Vagina (tissue), 2 donors: ENCODE data around the gene GIGYF1. TPM values are rescaled to one million over a fixed set of nuclear protein-coding genes. Genes with fewer than 3 reads are reported as not detected.
"Not testable (repeated sequence)": the region's sequence is repeated elsewhere in the genome, so short reads cannot be mapped to it uniquely, and the experiment has no call there.

Source experiments
- DNase-seq, 2 donors: peaks; one replicate each; pipeline ENCODE4 v3.0.0-alpha.2; 2017; ENCODE audit errors: extremely low spot score in 2 of 2
- H3K27ac ChIP-seq: fragments of 200-600 bp; sonication (generic); one replicate; pipeline ENCODE4 v1.5.1; 2019
- H3K27me3 ChIP-seq: fragments of 200-600 bp; sonication (generic); one replicate; pipeline ENCODE4 v1.5.1; 2019
- H3K36me3 ChIP-seq, 2 donors: fragments of 200-600 bp; sonication (generic); one replicate each; pipeline ENCODE4 v1.5.1; 2017 to 2019
- H3K4me1 ChIP-seq: fragments of 200-600 bp; sonication (generic); one replicate; pipeline ENCODE4 v1.5.1; 2019
- H3K4me3 ChIP-seq, 2 donors: fragments of 200-600 bp; sonication (generic); 1 replicate in 1 of 2; 2 replicates in 1 of 2; pipeline ENCODE4 v1.5.1; 2016 to 2019
- H3K9me3 ChIP-seq: fragments of 200-600 bp; sonication (generic); one replicate; pipeline ENCODE4 v1.5.1; 2019
- CTCF ChIP-seq, 3 experiments: fragments of 450-650 bp in 2 of 3; fragments of 200-600 bp in 1 of 3; sonication (generic) in 1 of 3; IDR thresholded peaks; one replicate each; pipeline ENCODE4 v1.5.1; 2017 to 2019; ENCODE audit warnings: antibody characterized with exemption in 3 of 3, mild to moderate bottlenecking in 2 of 3, moderate library complexity in 2 of 3
- POLR2A ChIP-seq, 2 donors: fragments of 450-650 bp; IDR thresholded peaks; one replicate each; pipeline ENCODE4 v1.6.1; 2017; ENCODE audit warnings: antibody characterized with exemption in 2 of 2, mild to moderate bottlenecking in 2 of 2, moderate library complexity in 2 of 2
- POLR2AphosphoS5 ChIP-seq, 2 donors: sonication (generic); formaldehyde crosslinking; IDR thresholded peaks; one replicate each; pipeline ENCODE4 v1.9.0; 2017; ENCODE audit warnings: antibody characterized with exemption in 2 of 2, mild to moderate bottlenecking in 2 of 2, low read depth in 1 of 2; ENCODE audit not compliant: insufficient read depth in 1 of 2
- intact Hi-C: fragments of 100-400 bp; cut with DNase I; formaldehyde crosslinking; loops from one replicate; pipeline ENCODE4 v1.15.1; 2023
- total RNA-seq: library from RNA; depleted of rRNA; stranded (reverse); fragments of >200 nt; gene quantifications from one replicate; pipeline ENCODE4 v1.2.3, GENCODE V29; 2016

The GIGYF1 gene
- total RNA-seq, 1 donor from 2014 or later: 20.6 TPM

- Histone ChIP-seq H3K4me1 (peaks cover 22% of the 10 kb centered on the region), H3K36me3 (peaks cover 0 to 4% of the 10 kb centered on the region in 2 donors), H3K27ac (peak overlapping the region; percentile 94), H3K9me3 (no peaks in the 10 kb centered on the region), H3K27me3 (no peaks in the 10 kb centered on the region), H3K4me3 (peak overlapping the region; percentile 67 to 90)
- TF ChIP-seq CTCF (IDR thresholded peaks at IDR 0.05): peak; percentile 64 to 97 (median 89)
- TF ChIP-seq POLR2A (IDR thresholded peaks at IDR 0.05): no peak
- intact Hi-C loops: loop anchor here (5.0 kb wide), 1 partner anchor 147 kb away; the partner anchor contains the start of gene SLC12A9
- DNase-seq: no peak
These were observed 11.3 kb upstream of the GIGYF1 start for GRCh38 chr7:100705320-100705752.

GRCh38 chr7:100701089-100701488 is 7.0 kb upstream of the GIGYF1 start:
- H3K36me3 ChIP-seq, DNase-seq, H3K4me3 ChIP-seq, H3K9me3 ChIP-seq, H3K27ac ChIP-seq, H3K4me1 ChIP-seq, H3K27me3 ChIP-seq, intact Hi-C loops: not testable (repeated sequence)

- no peaks in the 10 kb centered on the region for H3K36me3 ChIP-seq
- no peaks in the 10 kb centered on the region for H3K27me3 ChIP-seq
- intact Hi-C loops: no loop called here
- DNase-seq: no peak
- no peak overlapping the region for H3K4me3 ChIP-seq
- no peaks in the 10 kb centered on the region for H3K9me3 ChIP-seq
- H3K27ac ChIP-seq: no peak overlapping the region
- peaks cover 7% of the 10 kb centered on the region for H3K4me1 ChIP-seq
- TF ChIP-seq CTCF (IDR thresholded peaks at IDR 0.05): no peak
- no peak for TF ChIP-seq POLR2AphosphoS5 (IDR thresholded peaks at IDR 0.05; ENCODE audit: insufficient read depth in 1 of 2, low read depth in 1 of 2)
- TF ChIP-seq POLR2A (IDR thresholded peaks at IDR 0.05): no peak
These were observed 5.0 kb upstream of the GIGYF1 start for GRCh38 chr7:100699018-100699417.

GRCh38 chr7:100696123-100696521 is 2.1 kb upstream of the GIGYF1 start:
- intact Hi-C loops: no loop called here
- no peak for DNase-seq
- H3K27ac ChIP-seq: no peak overlapping the region
- no peak for TF ChIP-seq CTCF (IDR thresholded peaks at IDR 0.05)
- TF ChIP-seq POLR2AphosphoS5 (IDR thresholded peaks at IDR 0.05; ENCODE audit: insufficient read depth in 1 of 2, low read depth in 1 of 2): no peak
- no peak for TF ChIP-seq POLR2A (IDR thresholded peaks at IDR 0.05)
- H3K36me3 ChIP-seq: no peaks in the 10 kb centered on the region
- H3K4me1 ChIP-seq: peaks cover 32% of the 10 kb centered on the region
- H3K4me3 ChIP-seq: no peak overlapping the region
- H3K27me3 ChIP-seq: no peaks in the 10 kb centered on the region
- H3K9me3 ChIP-seq: no peaks in the 10 kb centered on the region

- H3K4me1 ChIP-seq: peaks cover 58% of the 10 kb centered on the region
- intact Hi-C loops: loop anchor here (5.0 kb wide), 3 partner anchors 91 to 226 kb away; partner anchors contain the start of gene PCOLCE
These were observed 545 bp downstream of the GIGYF1 start for GRCh38 chr7:100693312-100694097.

GRCh38 chr7:100692578-100692961 is 1.5 kb downstream of the GIGYF1 start:
- no peak for DNase-seq
- Histone ChIP-seq H3K36me3 (peaks cover 4 to 10% of the 10 kb centered on the region in 2 donors), H3K4me3 (peak overlapping the region; percentile 91 to 100), H3K27me3 (no peaks in the 10 kb centered on the region), H3K4me1 (peaks cover 67% of the 10 kb centered on the region), H3K9me3 (no peaks in the 10 kb centered on the region), H3K27ac (peak overlapping the region; percentile 95)
- TF ChIP-seq POLR2AphosphoS5 (IDR thresholded peaks at IDR 0.05; ENCODE audit: insufficient read depth in 1 of 2, low read depth in 1 of 2): no peak
- TF ChIP-seq CTCF (IDR thresholded peaks at IDR 0.05): no peak
- TF ChIP-seq POLR2A (IDR thresholded peaks at IDR 0.05): no peak
- intact Hi-C loops: loop anchor here (5.0 kb wide), 3 partner anchors 90 to 225 kb away; partner anchors contain the start of gene PCOLCE

More at GRCh38 chr7:100693312-100694097, 545 bp downstream of the GIGYF1 start:
- no peaks in the 10 kb centered on the region for H3K9me3 ChIP-seq
- no peaks in the 10 kb centered on the region for H3K27me3 ChIP-seq
- TF ChIP-seq POLR2A (IDR thresholded peaks at IDR 0.05): no peak
- H3K36me3 ChIP-seq: peaks cover 0 to under 1% of the 10 kb centered on the region in 2 donors
- peak overlapping the region; percentile 95 for H3K27ac ChIP-seq
- H3K4me3 ChIP-seq: peak overlapping the region; percentile 91 to 100
- no peak for DNase-seq
